Liver (tissue), 9 donors: ENCODE measurements around the gene DRC1. TPM values are rescaled to one million over a fixed set of nuclear protein-coding genes. Genes with fewer than 3 reads are reported as not detected.

Experiments
- DNase-seq: peaks from one replicate; pipeline ENCODE4 v3.0.0-alpha.2; 2017; ENCODE audit warnings: low spot score
- H3K27ac ChIP-seq, 2 donors: one replicate each; pipeline ENCODE4 v1.7.0; 2013; ENCODE audit warnings: inconsistent platforms in 2 of 2, low read length in 2 of 2, control low read depth in 1 of 2, low read depth in 1 of 2, mild to moderate bottlenecking in 1 of 2
- H3K27me3 ChIP-seq, 4 donors: one replicate each; pipeline versions ENCODE4 v1.6.1 to v1.7.0; 2013; ENCODE audit warnings: low read length in 3 of 4, inconsistent platforms in 1 of 4, mild to moderate bottlenecking in 1 of 4, moderate library complexity in 1 of 4; ENCODE audit not compliant: control insufficient read depth in 4 of 4, insufficient read depth in 4 of 4
- H3K36me3 ChIP-seq, 4 donors: one replicate each; pipeline versions ENCODE4 v1.6.1 to v1.7.0; 2013; ENCODE audit warnings: low read length in 3 of 4, mild to moderate bottlenecking in 3 of 4, low read depth in 1 of 4, moderate library complexity in 1 of 4; ENCODE audit not compliant: control insufficient read depth in 4 of 4, insufficient read depth in 3 of 4
- H3K4me1 ChIP-seq, 4 donors: one replicate each; pipeline versions ENCODE4 v1.6.1 to v1.7.0; 2013; ENCODE audit warnings: low read length in 3 of 4, mild to moderate bottlenecking in 3 of 4, moderate library complexity in 1 of 4; ENCODE audit not compliant: control insufficient read depth in 4 of 4, insufficient read depth in 4 of 4
- H3K4me3 ChIP-seq, 3 donors: one replicate each; pipeline versions ENCODE4 v1.6.1 to v1.7.0; 2013; ENCODE audit warnings: low read length in 3 of 3, control low read depth in 1 of 3, low read depth in 1 of 3, mild to moderate bottlenecking in 1 of 3
- H3K9ac ChIP-seq, 2 donors: one replicate each; pipeline ENCODE4 v1.7.0; 2013; ENCODE audit warnings: low read length in 2 of 2, mild to moderate bottlenecking in 2 of 2, moderate library complexity in 2 of 2, control low read depth in 1 of 2, low read depth in 1 of 2
- H3K9me3 ChIP-seq, 4 donors: one replicate each; pipeline versions ENCODE4 v1.6.1 to v1.7.0; 2013; ENCODE audit warnings: low read length in 3 of 4; ENCODE audit not compliant: control insufficient read depth in 4 of 4
- EGR1 ChIP-seq, 2 donors: IDR thresholded peaks; 2 replicates each; pipeline ENCODE4 v1.6.1; 2016 to 2018; ENCODE audit warnings: antibody characterized with exemption in 2 of 2, low read depth in 2 of 2
- FOXA1 ChIP-seq: IDR thresholded peaks from 2 replicates; pipeline ENCODE4 v1.6.1; 2016; ENCODE audit warnings: antibody characterized with exemption
- FOXA2 ChIP-seq: IDR thresholded peaks from 2 replicates; pipeline ENCODE4 v1.6.1; 2016; ENCODE audit warnings: antibody characterized with exemption
- GABPA ChIP-seq, 2 donors: IDR thresholded peaks in 1 of 2; conservative IDR thresholded peaks in 1 of 2; 2 replicates each; pipeline ENCODE4 v1.6.1; 2016; ENCODE audit warnings: antibody characterized with exemption in 2 of 2, mild to moderate bottlenecking in 1 of 2, moderate library complexity in 1 of 2
- HNF4A ChIP-seq, 2 donors: conservative IDR thresholded peaks; 2 replicates each; pipeline ENCODE4 v1.6.1; 2016; ENCODE audit warnings: antibody characterized with exemption in 2 of 2, mild to moderate bottlenecking in 2 of 2
- HNF4G ChIP-seq: IDR thresholded peaks from 2 replicates; pipeline ENCODE4 v1.6.1; 2016; ENCODE audit warnings: antibody characterized with exemption
- JUND ChIP-seq, 2 donors: IDR thresholded peaks; 2 replicates each; pipeline ENCODE4 v1.6.1; 2016; ENCODE audit warnings: antibody characterized with exemption in 2 of 2
- NR2F2 ChIP-seq: IDR thresholded peaks from 2 replicates; pipeline ENCODE4 v1.6.1; 2016; ENCODE audit warnings: antibody characterized with exemption
- RAD21 ChIP-seq, 2 donors: IDR thresholded peaks; 2 replicates each; pipeline ENCODE4 v1.6.1; 2016; ENCODE audit warnings: antibody characterized with exemption in 2 of 2, mild to moderate bottlenecking in 2 of 2
- RXRA ChIP-seq, 2 donors: IDR thresholded peaks; 2 replicates each; pipeline ENCODE4 v1.6.1; 2017 to 2018; ENCODE audit warnings: antibody characterized with exemption in 2 of 2, mild to moderate bottlenecking in 1 of 2
- SP1 ChIP-seq: IDR thresholded peaks from 2 replicates; pipeline ENCODE4 v1.6.1; 2018; ENCODE audit warnings: antibody characterized with exemption, mild to moderate bottlenecking
- TAF1 ChIP-seq: conservative IDR thresholded peaks from 2 replicates; pipeline ENCODE4 v1.6.1; 2016; ENCODE audit warnings: antibody characterized with exemption, mild to moderate bottlenecking
- YY1 ChIP-seq: IDR thresholded peaks from 2 replicates; pipeline ENCODE4 v1.6.1; 2016; ENCODE audit warnings: antibody characterized with exemption, mild to moderate bottlenecking
- WGBS: extraction: QIAGEN DNeasy Blood & Tissue Kit; methylation state at CpG from one replicate; pipeline ENCODE4 v1.1.7; 2013; 5-methylcytosine and 5-hydroxymethylcytosine counted together
- polyA plus RNA-seq, 2 donors: library from polyadenylated mRNA; stranded (reverse) in 1 of 2; unstranded in 1 of 2; fragments of 200-250 nt in 1 of 2; fragments of >200 nt in 1 of 2; fragmentation: Nextera tagmentation in 1 of 2; extraction: Ambion mirVana in 1 of 2; gene quantifications; one replicate each; pipeline versions ENCODE4 v1.2.1 to v1.2.3, GENCODE V29; 2013 to 2015
- total RNA-seq, 2 donors: library from RNA; depleted of rRNA; stranded (reverse); fragments of >200 nt; gene quantifications; one replicate each; pipeline ENCODE4 v1.2.3, GENCODE V29; 2014
- TF ChIP-seq, protein P1 (sequence below): IDR thresholded peaks from 2 replicates; pipeline ENCODE4 v1.6.1; 2016; ENCODE audit warnings: antibody characterized with exemption
- TF ChIP-seq, protein P2 (sequence below): IDR thresholded peaks from 2 replicates; pipeline ENCODE4 v1.6.1; 2016; ENCODE audit warnings: antibody characterized with exemption, mild to moderate bottlenecking
- TF ChIP-seq, protein P3 (sequence below): fragments of 150-350 bp; IDR thresholded peaks from 2 replicates; pipeline ENCODE4 v1.5.1; 2017; ENCODE audit warnings: improper control_type of control experiment, low read depth, low read length; ENCODE audit not compliant: missing input control
- TF ChIP-seq, protein P4 (sequence below): IDR thresholded peaks from 2 replicates; pipeline ENCODE4 v1.6.1; 2016; ENCODE audit warnings: antibody characterized with exemption
- donor health status: healthy.
- donor health status: healthy.
- donor health status: healthy.
- donor health status: healthy.
- donor health status: healthy.

DRC1 gene
- total and polyA plus RNA-seq, 4 donors = 0.28 TPM; not detected in 3

DNA sequence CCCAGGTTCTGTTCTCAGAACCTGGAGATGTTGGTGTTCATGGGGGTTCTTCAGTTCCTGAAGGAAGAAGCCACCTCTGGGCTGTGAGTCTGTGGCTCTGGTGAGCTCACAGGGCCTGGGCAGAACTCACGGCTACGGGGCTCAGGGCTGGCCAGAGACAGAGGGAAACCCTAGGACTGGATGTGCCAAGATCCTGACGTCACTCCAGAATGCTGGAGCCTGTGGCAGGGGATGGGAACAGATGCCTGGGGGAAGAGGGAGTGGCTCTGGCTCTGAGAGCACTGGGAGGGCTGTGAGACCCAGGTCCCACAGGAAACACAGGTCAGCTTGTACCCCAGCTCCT is 76.2 kb downstream of the DRC1 start, which contains the start of gene OTOF (continued):
- no peak for TF ChIP-seq FOXA2
- no peak for TF ChIP-seq RAD21 (IDR thresholded peaks at IDR 0.05)
- TF ChIP-seq GABPA (IDR thresholded peaks at IDR 0.05 in 1 of 2, conservative IDR thresholded peaks at IDR 0.05 in 1 of 2) = no peak

DNA sequence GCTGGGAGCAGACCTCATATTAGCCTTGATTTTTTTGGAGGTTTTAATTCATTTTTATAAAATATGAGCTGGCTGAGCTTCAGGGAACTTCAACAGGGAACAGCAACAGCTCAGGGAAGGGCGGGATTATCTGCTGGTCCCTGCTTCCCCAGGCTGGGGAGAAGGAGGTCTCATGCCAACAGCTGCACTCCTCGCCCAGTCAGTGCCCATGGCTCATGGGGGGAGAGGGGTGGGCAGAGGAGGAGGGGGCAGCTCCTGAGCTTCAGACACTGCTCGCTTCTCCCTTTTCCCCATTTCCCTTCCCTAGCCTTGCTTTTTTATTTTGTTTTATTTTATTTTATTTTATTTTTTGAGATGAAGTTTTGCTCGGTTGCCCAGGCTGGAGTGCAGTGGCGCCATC is 76.6 kb downstream of the DRC1 start:
- Histone ChIP-seq H3K27ac (no peak overlapping the region), H3K9ac (no peak overlapping the region), H3K36me3 (no peaks in the 10 kb centered on the region), H3K27me3 (no peaks in the 10 kb centered on the region), H3K4me1 (peaks cover 3 to 11% (median 7%) of the 10 kb centered on the region in 4 donors), H3K4me3 (no peak overlapping the region), H3K9me3 (no peaks in the 10 kb centered on the region)
- 92% methylated on average over 5 of the region's 5 CpGs for WGBS
- DNase-seq = no peak
- TF ChIP-seq, protein P1, sequence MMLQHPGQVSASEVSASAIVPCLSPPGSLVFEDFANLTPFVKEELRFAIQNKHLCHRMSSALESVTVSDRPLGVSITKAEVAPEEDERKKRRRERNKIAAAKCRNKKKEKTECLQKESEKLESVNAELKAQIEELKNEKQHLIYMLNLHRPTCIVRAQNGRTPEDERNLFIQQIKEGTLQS = no peak
- no peak for TF ChIP-seq TAF1
- TF ChIP-seq, protein P2, sequence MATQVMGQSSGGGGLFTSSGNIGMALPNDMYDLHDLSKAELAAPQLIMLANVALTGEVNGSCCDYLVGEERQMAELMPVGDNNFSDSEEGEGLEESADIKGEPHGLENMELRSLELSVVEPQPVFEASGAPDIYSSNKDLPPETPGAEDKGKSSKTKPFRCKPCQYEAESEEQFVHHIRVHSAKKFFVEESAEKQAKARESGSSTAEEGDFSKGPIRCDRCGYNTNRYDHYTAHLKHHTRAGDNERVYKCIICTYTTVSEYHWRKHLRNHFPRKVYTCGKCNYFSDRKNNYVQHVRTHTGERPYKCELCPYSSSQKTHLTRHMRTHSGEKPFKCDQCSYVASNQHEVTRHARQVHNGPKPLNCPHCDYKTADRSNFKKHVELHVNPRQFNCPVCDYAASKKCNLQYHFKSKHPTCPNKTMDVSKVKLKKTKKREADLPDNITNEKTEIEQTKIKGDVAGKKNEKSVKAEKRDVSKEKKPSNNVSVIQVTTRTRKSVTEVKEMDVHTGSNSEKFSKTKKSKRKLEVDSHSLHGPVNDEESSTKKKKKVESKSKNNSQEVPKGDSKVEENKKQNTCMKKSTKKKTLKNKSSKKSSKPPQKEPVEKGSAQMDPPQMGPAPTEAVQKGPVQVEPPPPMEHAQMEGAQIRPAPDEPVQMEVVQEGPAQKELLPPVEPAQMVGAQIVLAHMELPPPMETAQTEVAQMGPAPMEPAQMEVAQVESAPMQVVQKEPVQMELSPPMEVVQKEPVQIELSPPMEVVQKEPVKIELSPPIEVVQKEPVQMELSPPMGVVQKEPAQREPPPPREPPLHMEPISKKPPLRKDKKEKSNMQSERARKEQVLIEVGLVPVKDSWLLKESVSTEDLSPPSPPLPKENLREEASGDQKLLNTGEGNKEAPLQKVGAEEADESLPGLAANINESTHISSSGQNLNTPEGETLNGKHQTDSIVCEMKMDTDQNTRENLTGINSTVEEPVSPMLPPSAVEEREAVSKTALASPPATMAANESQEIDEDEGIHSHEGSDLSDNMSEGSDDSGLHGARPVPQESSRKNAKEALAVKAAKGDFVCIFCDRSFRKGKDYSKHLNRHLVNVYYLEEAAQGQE = no peak
- no peak for TF ChIP-seq EGR1 (IDR thresholded peaks at IDR 0.05; ENCODE audit: low read depth in 2 of 2)
- TF ChIP-seq, protein P3, sequence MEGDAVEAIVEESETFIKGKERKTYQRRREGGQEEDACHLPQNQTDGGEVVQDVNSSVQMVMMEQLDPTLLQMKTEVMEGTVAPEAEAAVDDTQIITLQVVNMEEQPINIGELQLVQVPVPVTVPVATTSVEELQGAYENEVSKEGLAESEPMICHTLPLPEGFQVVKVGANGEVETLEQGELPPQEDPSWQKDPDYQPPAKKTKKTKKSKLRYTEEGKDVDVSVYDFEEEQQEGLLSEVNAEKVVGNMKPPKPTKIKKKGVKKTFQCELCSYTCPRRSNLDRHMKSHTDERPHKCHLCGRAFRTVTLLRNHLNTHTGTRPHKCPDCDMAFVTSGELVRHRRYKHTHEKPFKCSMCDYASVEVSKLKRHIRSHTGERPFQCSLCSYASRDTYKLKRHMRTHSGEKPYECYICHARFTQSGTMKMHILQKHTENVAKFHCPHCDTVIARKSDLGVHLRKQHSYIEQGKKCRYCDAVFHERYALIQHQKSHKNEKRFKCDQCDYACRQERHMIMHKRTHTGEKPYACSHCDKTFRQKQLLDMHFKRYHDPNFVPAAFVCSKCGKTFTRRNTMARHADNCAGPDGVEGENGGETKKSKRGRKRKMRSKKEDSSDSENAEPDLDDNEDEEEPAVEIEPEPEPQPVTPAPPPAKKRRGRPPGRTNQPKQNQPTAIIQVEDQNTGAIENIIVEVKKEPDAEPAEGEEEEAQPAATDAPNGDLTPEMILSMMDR = no peak
- no peak for TF ChIP-seq SP1
- TF ChIP-seq RXRA (IDR thresholded peaks at IDR 0.05) = no peak
- TF ChIP-seq RAD21 (IDR thresholded peaks at IDR 0.05) = no peak
- TF ChIP-seq, protein P4, sequence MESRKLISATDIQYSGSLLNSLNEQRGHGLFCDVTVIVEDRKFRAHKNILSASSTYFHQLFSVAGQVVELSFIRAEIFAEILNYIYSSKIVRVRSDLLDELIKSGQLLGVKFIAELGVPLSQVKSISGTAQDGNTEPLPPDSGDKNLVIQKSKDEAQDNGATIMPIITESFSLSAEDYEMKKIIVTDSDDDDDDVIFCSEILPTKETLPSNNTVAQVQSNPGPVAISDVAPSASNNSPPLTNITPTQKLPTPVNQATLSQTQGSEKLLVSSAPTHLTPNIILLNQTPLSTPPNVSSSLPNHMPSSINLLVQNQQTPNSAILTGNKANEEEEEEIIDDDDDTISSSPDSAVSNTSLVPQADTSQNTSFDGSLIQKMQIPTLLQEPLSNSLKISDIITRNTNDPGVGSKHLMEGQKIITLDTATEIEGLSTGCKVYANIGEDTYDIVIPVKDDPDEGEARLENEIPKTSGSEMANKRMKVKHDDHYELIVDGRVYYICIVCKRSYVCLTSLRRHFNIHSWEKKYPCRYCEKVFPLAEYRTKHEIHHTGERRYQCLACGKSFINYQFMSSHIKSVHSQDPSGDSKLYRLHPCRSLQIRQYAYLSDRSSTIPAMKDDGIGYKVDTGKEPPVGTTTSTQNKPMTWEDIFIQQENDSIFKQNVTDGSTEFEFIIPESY = no peak
- TF ChIP-seq FOXA1 = no peak
- TF ChIP-seq HNF4G = no peak
- TF ChIP-seq HNF4A (conservative IDR thresholded peaks at IDR 0.05) = no peak
- TF ChIP-seq YY1 = no peak
- no peak for TF ChIP-seq JUND (IDR thresholded peaks at IDR 0.05)
- no peak for TF ChIP-seq GABPA (IDR thresholded peaks at IDR 0.05 in 1 of 2, conservative IDR thresholded peaks at IDR 0.05 in 1 of 2)
- TF ChIP-seq NR2F2 = no peak
